Neutrophil (primary cell): ENCODE results near the gene RBM24.
"Not testable (repeated sequence)": the region's sequence is repeated elsewhere in the genome, so short reads cannot be mapped to it uniquely, and the experiment has no call there.

Experiments used
- H3K27ac ChIP-seq: fragments of 200-600 bp; sonication (generic); 2 replicates; pipeline ENCODE4 v1.5.1; 2016; ENCODE audit warnings: mild to moderate bottlenecking, moderate library complexity
- H3K27me3 ChIP-seq: fragments of 200-600 bp; sonication (generic); 2 replicates; pipeline ENCODE4 v1.6.0; 2016; ENCODE audit warnings: mild to moderate bottlenecking
- H3K36me3 ChIP-seq: fragments of 200-600 bp; sonication (generic); 2 replicates; pipeline ENCODE4 v1.5.1; 2017
- H3K4me1 ChIP-seq, 2 experiments: fragments of 200-600 bp in 1 of 2; sonication (generic) in 1 of 2; 1 replicate in 1 of 2; 2 replicates in 1 of 2; pipeline versions ENCODE4 v1.5.1 to v1.6.1; 2013 to 2016; ENCODE audit warnings: low read depth in 1 of 2, low read length in 1 of 2, mild to moderate bottlenecking in 1 of 2, moderate library complexity in 1 of 2; ENCODE audit not compliant: control insufficient read depth in 1 of 2, insufficient read depth in 1 of 2
- H3K4me3 ChIP-seq, 2 experiments: fragments of 200-600 bp in 1 of 2; sonication (generic) in 1 of 2; 1 replicate in 1 of 2; 2 replicates in 1 of 2; pipeline ENCODE4 v1.5.1; 2013 to 2016; ENCODE audit warnings: low read depth in 1 of 2, low read length in 1 of 2, mild to moderate bottlenecking in 1 of 2, moderate library complexity in 1 of 2
- H3K9me3 ChIP-seq: fragments of 200-600 bp; sonication (generic); 2 replicates; pipeline ENCODE4 v1.5.1; 2016
- TF ChIP-seq, protein P1 (sequence below): fragments of 200-600 bp; sonication (generic); IDR thresholded peaks from 2 replicates; pipeline ENCODE4 v1.5.1; 2016; ENCODE audit warnings: antibody characterized with exemption

The RBM24 gene

DNA sequence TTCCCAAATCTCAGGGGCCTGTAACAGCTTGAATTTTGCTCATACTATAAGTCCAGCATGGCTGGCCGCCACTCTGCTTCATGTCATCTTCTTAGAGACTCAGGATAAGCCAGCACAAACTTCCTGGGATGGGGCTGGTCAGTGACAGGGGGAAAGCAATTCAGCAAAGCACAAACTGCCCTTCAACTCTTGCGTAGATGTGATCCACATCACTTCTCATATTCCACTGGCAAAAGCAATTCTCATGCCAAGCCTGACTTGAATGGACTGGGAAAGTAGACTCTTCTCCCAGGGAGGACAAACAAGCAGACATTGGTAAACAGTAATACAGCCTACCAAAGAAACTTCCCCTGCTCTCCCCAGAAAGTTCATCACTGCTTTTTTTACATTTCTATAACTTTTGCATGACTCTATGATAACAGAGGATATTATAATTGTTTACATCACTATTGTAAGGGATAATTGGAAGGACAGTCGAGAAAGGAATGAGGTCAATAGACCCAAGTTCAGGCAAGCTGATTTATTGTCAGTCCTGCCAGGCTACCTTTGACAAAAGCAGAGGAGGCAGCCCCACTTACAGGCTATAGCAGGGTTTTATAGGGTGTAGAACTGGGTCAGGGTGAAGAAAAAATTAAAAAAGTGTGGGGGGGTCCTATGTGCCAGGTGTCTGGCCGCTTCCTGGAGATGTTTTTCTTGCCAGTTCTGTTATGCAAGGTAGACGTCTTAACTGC, 37.4 kb downstream of the RBM24 start:
- H3K4me3 ChIP-seq, result no peak overlapping the region
- H3K27me3 ChIP-seq, result peaks cover 3% of the 10 kb centered on the region
- H3K36me3 ChIP-seq, result no peaks in the 10 kb centered on the region
- TF ChIP-seq, protein P1, sequence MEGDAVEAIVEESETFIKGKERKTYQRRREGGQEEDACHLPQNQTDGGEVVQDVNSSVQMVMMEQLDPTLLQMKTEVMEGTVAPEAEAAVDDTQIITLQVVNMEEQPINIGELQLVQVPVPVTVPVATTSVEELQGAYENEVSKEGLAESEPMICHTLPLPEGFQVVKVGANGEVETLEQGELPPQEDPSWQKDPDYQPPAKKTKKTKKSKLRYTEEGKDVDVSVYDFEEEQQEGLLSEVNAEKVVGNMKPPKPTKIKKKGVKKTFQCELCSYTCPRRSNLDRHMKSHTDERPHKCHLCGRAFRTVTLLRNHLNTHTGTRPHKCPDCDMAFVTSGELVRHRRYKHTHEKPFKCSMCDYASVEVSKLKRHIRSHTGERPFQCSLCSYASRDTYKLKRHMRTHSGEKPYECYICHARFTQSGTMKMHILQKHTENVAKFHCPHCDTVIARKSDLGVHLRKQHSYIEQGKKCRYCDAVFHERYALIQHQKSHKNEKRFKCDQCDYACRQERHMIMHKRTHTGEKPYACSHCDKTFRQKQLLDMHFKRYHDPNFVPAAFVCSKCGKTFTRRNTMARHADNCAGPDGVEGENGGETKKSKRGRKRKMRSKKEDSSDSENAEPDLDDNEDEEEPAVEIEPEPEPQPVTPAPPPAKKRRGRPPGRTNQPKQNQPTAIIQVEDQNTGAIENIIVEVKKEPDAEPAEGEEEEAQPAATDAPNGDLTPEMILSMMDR, result no peak
- no peak overlapping the region for H3K27ac ChIP-seq
- no peaks in the 10 kb centered on the region for H3K9me3 ChIP-seq
- H3K4me1 ChIP-seq, result no peaks in the 10 kb centered on the region

DNA sequence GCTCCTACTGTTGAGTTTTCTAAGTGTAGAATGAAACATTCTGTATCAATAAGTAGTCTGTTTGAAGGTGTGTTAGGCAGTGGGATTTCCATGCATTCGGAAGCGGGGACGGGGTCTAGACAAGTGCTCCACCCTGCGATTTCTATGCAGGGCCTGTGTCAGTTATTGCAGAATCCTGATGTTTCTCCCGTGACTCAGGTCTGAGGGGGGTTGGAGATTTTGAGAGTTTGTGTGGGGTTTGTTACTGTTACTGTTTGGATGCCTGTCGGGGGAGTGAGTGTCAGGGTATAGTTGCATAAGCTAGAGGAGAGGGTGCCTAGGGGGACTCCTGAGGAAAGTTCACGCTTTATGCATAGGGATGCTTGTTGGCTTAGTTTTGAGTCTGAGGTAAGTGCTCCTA, 39.1 kb downstream of the RBM24 start:
- H3K36me3 ChIP-seq, H3K27me3 ChIP-seq, H3K9me3 ChIP-seq, H3K4me1 ChIP-seq, H3K4me3 ChIP-seq, H3K27ac ChIP-seq: not testable (repeated sequence)

DNA sequence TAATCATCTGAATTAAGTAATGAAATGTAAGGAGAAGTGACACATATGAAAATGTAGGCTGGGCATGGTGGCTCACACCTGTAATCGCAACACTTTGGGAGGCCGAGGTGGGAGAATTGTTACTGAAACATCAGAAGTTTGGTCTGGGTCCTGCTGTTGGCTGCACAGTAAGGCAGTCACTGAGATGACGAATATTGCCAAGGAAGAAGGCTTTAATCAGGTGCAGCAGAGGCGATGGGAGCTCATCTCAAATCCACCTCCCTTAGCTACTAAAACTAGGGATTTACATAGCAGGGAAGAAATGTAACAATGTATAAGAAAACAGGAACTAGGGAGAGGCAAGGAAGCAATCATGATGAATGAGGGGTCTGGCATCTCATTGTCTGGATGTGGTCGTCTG, 50.1 kb downstream of the RBM24 start:
- no peaks in the 10 kb centered on the region for H3K9me3 ChIP-seq
- no peak overlapping the region for H3K27ac ChIP-seq
- H3K36me3 ChIP-seq, result no peaks in the 10 kb centered on the region
- TF ChIP-seq, protein P1, result no peak
- H3K27me3 ChIP-seq, result no peaks in the 10 kb centered on the region
- no peaks in the 10 kb centered on the region for H3K4me1 ChIP-seq
- no peak overlapping the region for H3K4me3 ChIP-seq

DNA sequence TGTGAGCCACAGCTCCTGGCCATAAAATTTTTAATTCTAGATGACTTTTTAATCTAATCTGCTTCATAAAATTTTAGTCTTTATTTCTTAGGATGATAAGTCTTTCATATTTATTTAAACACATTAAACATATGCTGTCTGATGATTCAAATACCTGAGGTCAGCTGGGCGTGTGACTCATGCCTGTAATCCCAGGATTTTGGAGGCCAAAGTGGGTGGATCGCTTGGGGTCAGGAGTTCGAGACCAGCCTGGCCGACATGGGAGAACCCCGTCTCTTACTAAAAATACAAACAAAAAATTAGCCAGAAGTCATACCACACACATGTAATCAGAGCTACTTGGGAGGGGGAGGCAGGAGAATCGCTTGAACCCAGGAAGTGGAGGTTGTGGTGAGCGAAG, 53.1 kb downstream of the RBM24 start:
- TF ChIP-seq, protein P1, result no peak
- H3K9me3 ChIP-seq, result no peaks in the 10 kb centered on the region
- no peaks in the 10 kb centered on the region for H3K27me3 ChIP-seq
- no peak overlapping the region for H3K27ac ChIP-seq
- H3K4me3 ChIP-seq, result no peak overlapping the region
- H3K4me1 ChIP-seq, result no peaks in the 10 kb centered on the region
- H3K36me3 ChIP-seq, result no peaks in the 10 kb centered on the region

DNA sequence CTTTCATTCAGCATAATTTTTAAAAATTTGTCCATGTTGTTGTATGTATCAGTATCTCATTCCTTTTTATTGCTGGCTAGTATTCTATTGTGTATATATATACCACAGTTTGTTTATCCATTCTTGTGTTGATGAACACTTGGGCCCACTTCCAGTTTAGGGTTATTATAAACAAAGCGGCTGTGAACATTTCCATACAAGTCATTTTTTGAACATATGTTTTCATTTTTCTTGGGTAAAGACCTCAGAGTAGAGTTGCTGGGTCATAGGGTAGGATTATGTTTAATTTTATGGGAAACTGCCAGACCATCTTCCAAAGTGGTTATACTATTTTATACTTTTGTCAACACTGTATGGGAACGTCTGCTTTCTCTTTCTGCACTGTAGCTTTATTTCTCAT, 55.3 kb downstream of the RBM24 start:
- Histone ChIP-seq H3K9me3 (no peaks in the 10 kb centered on the region), H3K36me3 (no peaks in the 10 kb centered on the region), H3K27ac (no peak overlapping the region), H3K4me1 (no peaks in the 10 kb centered on the region), H3K27me3 (no peaks in the 10 kb centered on the region), H3K4me3 (no peak overlapping the region)
- TF ChIP-seq, protein P1, result no peak

DNA sequence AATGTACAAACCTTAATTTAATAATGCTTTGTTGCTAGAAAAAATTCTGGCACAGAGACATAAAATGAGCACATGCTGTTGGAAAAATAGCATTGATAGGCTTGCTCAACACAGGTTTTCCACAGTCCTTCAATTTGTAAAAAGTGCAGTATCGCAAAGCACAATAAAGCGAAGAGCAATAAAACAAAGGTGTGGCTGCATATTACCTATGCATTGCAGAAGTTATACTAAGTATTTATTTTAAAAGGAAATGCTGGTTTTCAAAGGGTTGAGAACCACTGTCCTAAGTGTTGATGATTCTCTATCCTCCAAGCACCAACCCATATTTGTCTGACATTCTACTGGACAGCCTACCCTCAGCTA, 58.1 kb downstream of the RBM24 start:
- TF ChIP-seq, protein P1, result no peak
- no peaks in the 10 kb centered on the region for H3K9me3 ChIP-seq
- H3K4me1 ChIP-seq, result no peaks in the 10 kb centered on the region
- H3K27ac ChIP-seq, result no peak overlapping the region
- H3K36me3 ChIP-seq, result no peaks in the 10 kb centered on the region
- H3K4me3 ChIP-seq, result no peak overlapping the region
- no peaks in the 10 kb centered on the region for H3K27me3 ChIP-seq
